Measurements from ENCODE around the gene TPD52L1.

TPD52L1 gene

GRCh38 chr6:125174626-125175025, 21.1 kb downstream of the TPD52L1 start:
- H3K4me3 ChIP-seq (ENCODE audit: low read depth, low read length) = no peak overlapping the region

- H3K4me3 ChIP-seq (ENCODE audit: low read depth, low read length) = no peak overlapping the region
Measured at GRCh38 chr6:125175466-125176048, 22.0 kb downstream of the TPD52L1 start.

GRCh38 chr6:125182237-125183008, 28.9 kb downstream of the TPD52L1 start:
- no peak overlapping the region for H3K4me3 ChIP-seq (ENCODE audit: low read depth, low read length)

GRCh38 chr6:125183391-125183790, 29.8 kb downstream of the TPD52L1 start:
- no peak overlapping the region for H3K4me3 ChIP-seq (ENCODE audit: low read depth, low read length)

- no peak overlapping the region for H3K4me3 ChIP-seq (ENCODE audit: low read depth, low read length)
Measured at GRCh38 chr6:125188037-125188436, 34.5 kb downstream of the TPD52L1 start.

GRCh38 chr6:125188594-125189203, 35.1 kb downstream of the TPD52L1 start:
- no peak overlapping the region for H3K4me3 ChIP-seq (ENCODE audit: low read depth, low read length)

- H3K4me3 ChIP-seq (ENCODE audit: low read depth, low read length) = no peak overlapping the region
Measured at GRCh38 chr6:125189494-125189893, 35.9 kb downstream of the TPD52L1 start.

- no peak overlapping the region for H3K4me3 ChIP-seq (ENCODE audit: low read depth, low read length)
Measured at GRCh38 chr6:125190667-125191066, 37.1 kb downstream of the TPD52L1 start.

- no peak overlapping the region for H3K4me3 ChIP-seq (ENCODE audit: low read depth, low read length)
Measured at GRCh38 chr6:125191916-125192609, 38.5 kb downstream of the TPD52L1 start.

GRCh38 chr6:125192610-125192930, 39.0 kb downstream of the TPD52L1 start:
- no peak overlapping the region for H3K4me3 ChIP-seq (ENCODE audit: low read depth, low read length)

GRCh38 chr6:125193208-125193607, 39.6 kb downstream of the TPD52L1 start:
- no peak overlapping the region for H3K4me3 ChIP-seq (ENCODE audit: low read depth, low read length)

GRCh38 chr6:125194941-125195340, 41.4 kb downstream of the TPD52L1 start:
- no peak overlapping the region for H3K4me3 ChIP-seq (ENCODE audit: low read depth, low read length)

GRCh38 chr6:125195526-125195925, 42.0 kb downstream of the TPD52L1 start:
- H3K4me3 ChIP-seq (ENCODE audit: low read depth, low read length) = no peak overlapping the region

GRCh38 chr6:125196613-125197012, 43.0 kb downstream of the TPD52L1 start:
- H3K4me3 ChIP-seq (ENCODE audit: low read depth, low read length) = no peak overlapping the region

GRCh38 chr6:125197795-125198269, 44.3 kb downstream of the TPD52L1 start:
- no peak overlapping the region for H3K4me3 ChIP-seq (ENCODE audit: low read depth, low read length)

- no peak overlapping the region for H3K4me3 ChIP-seq (ENCODE audit: low read depth, low read length)
Measured at GRCh38 chr6:125198398-125198937, 44.9 kb downstream of the TPD52L1 start.

GRCh38 chr6:125200941-125201340, 47.4 kb downstream of the TPD52L1 start:
- no peak overlapping the region for H3K4me3 ChIP-seq (ENCODE audit: low read depth, low read length)

GRCh38 chr6:125201961-125202729, 48.6 kb downstream of the TPD52L1 start:
- no peak overlapping the region for H3K4me3 ChIP-seq (ENCODE audit: low read depth, low read length)

- no peak overlapping the region for H3K4me3 ChIP-seq (ENCODE audit: low read depth, low read length)
Measured at GRCh38 chr6:125203395-125203794, 49.8 kb downstream of the TPD52L1 start.

- H3K4me3 ChIP-seq (ENCODE audit: low read depth, low read length) = no peak overlapping the region
Measured at GRCh38 chr6:125205931-125206330, 52.4 kb downstream of the TPD52L1 start.

- no peak overlapping the region for H3K4me3 ChIP-seq (ENCODE audit: low read depth, low read length)
Measured at GRCh38 chr6:125206389-125206788, 52.8 kb downstream of the TPD52L1 start.
